COLO668 (cell line): Measurements from ENCODE around the gene DSC1.
A peak's percentile ranks its signal among the peaks of the same experiment; 100 is the strongest.
"Not testable (repeated sequence)": the region's sequence is repeated elsewhere in the genome, so short reads cannot be mapped to it uniquely, and the experiment has no call there.

Experiments
- DNase-seq: peaks from one replicate; lab custom pipeline; 2025; ENCODE audit not compliant: unreplicated experiment; lab: John Stamatoyannopoulos, UW

Gene DSC1

GRCh38 chr18:31162825-31163435, at the start of gene DSC1:
Gene DSC1 (minus strand): TSS chr18:31162856. CDS start chr18:31162594, 262 bp downstream.
- DNase-seq = no peak

DNA sequence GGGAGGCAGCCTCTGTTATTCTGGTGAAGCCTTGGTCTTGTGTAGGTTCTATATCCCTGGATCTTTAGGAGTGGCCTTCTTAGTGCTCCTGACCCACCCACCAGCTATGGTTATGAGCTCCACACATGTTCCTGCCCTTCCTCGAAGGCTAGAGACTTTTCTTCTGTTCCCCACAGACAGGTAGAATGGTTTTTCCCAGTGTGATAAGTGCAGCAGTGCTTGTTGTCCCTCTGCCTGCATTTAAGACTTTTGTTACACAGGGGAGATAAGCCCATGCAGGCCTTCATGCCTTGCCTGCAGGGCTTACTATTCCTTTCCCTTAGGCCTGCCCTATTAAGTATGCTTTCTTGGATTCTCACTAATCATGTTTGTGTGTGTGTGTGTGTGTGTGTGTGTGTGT, 48.4 kb upstream of the DSC1 start:
- DNase-seq = no peak

GRCh38 chr18:31209041-31209440, 46.4 kb upstream of the DSC1 start:
- DNase-seq = no peak

GRCh38 chr18:31207391-31207790, 44.7 kb upstream of the DSC1 start:
- DNase-seq = no peak

- DNase-seq = peak; percentile 49
Observed at GRCh38 chr18:31206787-31207381, 44.2 kb upstream of the DSC1 start.

GRCh38 chr18:31206071-31206470, 43.4 kb upstream of the DSC1 start:
- no peak for DNase-seq

DNA sequence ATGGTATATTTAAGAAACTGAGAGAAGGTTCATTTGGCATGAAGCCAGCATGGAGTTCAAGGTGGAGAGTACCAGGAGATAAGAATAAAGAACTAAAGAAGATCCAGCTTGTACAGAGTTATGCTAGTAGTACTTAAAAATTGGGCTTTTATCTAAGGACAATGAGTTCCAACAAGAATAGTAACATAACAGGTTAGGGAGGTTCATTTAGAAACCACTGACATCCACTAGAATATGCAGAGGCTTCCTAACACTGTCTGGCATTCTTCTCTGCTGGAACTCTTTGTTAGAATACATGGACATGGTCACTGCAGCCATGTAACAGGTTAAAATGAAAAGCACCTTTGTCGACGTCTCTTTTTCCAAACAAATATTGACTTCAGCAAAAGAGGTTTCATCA, 42.6 kb upstream of the DSC1 start:
- no peak for DNase-seq

GRCh38 chr18:31204833-31205232, 42.2 kb upstream of the DSC1 start:
- no peak for DNase-seq

GRCh38 chr18:31204166-31204565, 41.5 kb upstream of the DSC1 start:
- DNase-seq = no peak

GRCh38 chr18:31203794-31204148, 41.1 kb upstream of the DSC1 start:
- no peak for DNase-seq

DNA sequence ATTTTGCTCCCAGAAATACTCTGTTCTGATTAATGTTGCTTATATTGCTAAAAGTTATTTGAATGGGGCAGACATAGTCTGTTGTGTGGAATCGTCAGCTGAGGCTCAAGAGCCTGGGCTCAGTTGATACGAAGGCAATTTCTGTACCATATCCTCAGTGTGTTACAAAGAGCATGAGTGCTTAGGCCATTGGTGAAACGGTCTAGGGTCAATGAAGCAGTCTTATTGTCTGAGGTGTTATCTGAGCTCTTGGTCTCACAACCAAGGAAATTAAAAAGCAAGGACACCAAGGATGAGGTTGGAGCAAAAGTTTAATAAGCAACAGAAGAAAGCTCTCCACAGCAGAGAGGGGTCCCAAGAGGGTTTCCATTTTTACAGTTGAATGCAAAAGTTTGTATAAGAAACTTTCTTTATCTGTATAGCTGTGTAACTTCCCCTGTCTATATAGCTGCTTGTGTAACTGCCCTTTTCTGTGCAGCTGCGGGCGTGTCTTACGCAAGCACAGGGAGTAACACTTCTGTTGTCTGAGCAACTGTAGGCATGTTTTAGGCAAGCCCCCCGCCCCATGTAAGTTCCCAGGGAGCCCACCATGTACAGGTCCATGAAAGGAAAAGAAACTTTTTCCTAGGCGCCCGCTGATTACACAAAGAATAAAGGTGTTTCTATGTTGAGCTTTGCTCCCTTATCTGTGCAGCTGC, 40.6 kb upstream of the DSC1 start:
- DNase-seq = no peak

DNA sequence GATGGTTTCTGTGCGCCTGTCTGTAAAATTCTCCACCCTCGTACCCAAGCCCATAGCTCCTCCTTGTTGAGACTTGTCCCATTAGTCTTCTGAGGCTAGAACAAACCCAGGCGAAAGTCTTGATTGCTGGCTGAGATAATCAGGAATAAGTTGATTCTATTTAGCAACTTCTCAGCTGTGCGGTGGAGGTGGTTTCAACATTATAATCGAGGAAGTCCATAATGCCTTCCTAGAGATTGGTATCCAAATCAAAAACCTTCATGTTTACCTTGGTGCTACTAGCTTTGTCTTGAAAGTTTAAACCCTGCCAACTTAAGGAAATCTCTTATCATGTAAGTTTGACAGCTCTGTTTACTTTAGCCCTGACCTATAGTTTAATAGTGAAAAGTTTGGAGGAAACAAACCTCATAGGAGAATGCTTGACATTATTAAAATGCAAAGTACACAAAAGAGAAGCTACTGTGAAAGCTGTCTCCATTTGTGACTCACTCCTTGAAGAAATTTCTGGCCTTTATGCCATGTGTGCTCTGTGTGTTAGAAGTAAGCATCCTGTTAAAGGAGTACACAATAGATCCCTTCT, 36.6 kb upstream of the DSC1 start:
- DNase-seq = no peak

- no peak for DNase-seq
Observed at GRCh38 chr18:31197676-31198075, 35.0 kb upstream of the DSC1 start.

GRCh38 chr18:31195063-31195462, 32.4 kb upstream of the DSC1 start:
- no peak for DNase-seq

- DNase-seq = no peak
Observed at GRCh38 chr18:31192086-31192776, 29.6 kb upstream of the DSC1 start.

DNA sequence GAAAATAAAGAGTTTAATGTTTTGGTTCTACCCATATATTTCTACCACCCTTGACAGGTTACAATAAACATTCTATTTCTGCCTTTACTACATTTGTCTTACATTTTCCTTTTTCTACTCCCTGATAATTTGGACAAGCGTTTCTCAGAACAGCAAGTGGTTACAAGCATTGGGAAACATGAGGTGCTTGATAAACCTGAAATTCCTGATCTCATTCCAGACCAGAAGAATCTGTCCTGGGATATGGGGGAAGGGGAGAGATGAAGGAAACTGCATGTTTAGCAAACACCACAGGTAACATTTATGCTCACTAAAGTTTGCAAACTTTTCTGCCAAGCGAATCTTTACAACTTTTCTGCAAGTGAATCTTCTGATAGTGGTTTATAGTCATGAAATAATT, 28.3 kb upstream of the DSC1 start:
- no peak for DNase-seq

GRCh38 chr18:31189757-31190156, 27.1 kb upstream of the DSC1 start:
- DNase-seq = no peak

DNA sequence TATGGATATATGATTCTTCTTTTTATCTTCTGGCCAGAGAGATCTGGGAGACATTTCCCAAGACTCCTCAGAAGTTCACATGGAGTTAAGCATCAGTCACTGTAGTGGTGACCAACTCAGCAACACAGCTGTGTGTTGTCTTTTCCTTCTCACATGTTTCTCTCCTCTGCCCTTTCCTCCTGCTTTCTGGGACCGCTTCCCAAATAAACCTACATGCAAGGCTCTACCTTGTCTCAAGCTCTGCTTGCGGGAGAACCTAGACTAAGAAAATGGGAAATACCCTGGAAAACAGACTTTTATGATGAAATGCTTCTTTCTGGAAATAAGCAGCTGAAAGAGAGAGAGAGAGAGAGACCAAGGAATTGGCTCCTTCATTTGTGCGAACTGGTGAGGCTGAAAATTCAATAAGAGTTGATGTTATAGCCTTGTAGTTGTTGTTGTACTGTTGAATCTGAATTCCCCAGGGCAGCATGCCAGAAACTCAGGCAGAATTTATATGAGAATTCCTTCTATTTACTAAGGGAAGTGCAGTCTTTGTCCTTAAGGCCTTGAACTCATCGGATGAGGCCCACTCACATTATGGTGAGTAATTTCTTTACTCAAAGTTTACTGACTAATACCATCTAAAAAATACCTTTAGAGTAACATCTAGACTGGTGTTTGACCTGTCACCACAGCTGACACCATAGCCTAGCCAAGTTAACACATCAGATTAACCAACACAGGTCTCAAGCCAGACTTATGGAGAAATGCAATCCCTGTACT, 22.7 kb upstream of the DSC1 start:
- DNase-seq = no peak

DNA sequence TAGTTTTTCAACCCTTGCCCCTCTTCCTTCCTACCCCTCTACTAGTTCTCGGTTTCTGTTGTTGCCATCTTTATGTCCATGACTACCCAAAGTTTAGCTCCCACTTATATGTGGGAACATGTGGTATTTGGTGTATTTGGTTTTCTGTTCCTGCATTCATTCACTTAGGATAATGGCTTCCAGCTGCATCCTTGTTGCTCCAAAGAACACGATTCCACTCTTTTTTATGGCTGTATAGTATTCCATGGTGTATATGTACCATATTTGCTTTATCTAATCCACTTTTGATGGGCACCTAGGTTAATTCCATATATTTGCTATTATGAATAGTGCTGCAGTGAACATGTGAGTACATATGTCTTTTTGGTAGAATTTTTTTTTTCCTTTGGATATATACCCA, 20.6 kb upstream of the DSC1 start:
- DNase-seq = no peak

DNA sequence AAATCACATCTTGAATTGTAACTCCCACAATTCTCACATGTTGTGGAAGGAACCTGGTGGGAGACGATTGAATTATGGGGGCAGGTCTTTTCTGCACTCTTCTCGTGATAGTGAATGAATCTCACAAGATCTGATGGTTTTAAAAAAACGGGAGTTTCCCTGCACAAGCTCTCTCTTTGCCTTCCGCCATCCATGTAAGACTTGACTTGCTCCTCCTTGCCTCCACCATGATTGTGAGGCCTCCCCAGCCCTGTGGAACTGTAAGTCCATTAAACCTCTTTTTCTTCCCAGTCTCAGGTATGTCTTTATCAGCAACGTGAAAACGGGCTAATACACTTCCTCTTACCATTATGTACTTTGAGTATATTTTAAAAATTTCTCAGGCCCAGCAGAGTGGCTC, 14.7 kb upstream of the DSC1 start:
- DNase-seq = not testable (repeated sequence)

DNA sequence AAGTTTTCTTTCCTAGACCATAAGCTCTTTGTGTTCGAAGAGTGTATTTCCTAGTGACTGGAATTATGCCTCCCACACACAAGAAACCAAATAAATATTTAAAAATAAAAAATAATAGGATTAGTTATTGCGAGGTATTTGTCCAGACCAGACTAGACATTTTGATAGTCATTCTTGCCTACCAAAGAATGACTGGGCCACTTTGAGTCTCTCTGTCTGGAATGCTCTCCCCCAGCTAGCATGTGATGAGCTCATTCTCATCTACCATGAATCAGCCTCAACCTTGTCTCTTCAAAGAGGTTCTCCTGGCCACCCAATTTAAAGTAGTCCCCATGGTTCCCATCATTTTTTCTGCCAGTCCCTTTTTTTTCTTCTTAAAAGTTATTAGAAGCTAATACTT, 13.9 kb upstream of the DSC1 start:
- DNase-seq = no peak
